SK-N-SH (cell line): Measurements from ENCODE around the gene RARS1. TPM values are rescaled to one million over a fixed set of nuclear protein-coding genes. Genes with fewer than 3 reads are reported as not detected.

Experiments used
- CTCF ChIA-PET: fragments of 300-600, 350-600 bp; formaldehyde crosslinking; extraction: SDS; loops from one replicate; lab custom pipeline; 2021; lab: Yijun Ruan, JAX
- POLR2A ChIA-PET: fragments of 350-600 bp; sonication (Branson Sonifier 250); formaldehyde crosslinking; extraction: SDS; loops from one replicate; lab custom pipeline; 2020; ENCODE audit warnings: antibody characterized with exemption, inconsistent platforms; lab: Yijun Ruan, JAX
- DNase-seq: peaks from one replicate; pipeline ENCODE4 v3.0.0; 2012
- H2AFZ ChIP-seq: fragments of 200-600 bp; sonication (generic); 2 replicates; pipeline ENCODE4 v1.8.1; 2016; ENCODE audit warnings: antibody characterized with exemption, mild to moderate bottlenecking, low read depth
- H3F3A ChIP-seq: fragments of 200-600 bp; sonication (generic); replicated peaks from 2 replicates; pipeline ENCODE3; 2016; ENCODE audit warnings: antibody characterized with exemption, mild to moderate bottlenecking; ENCODE audit not compliant: insufficient read depth
- H3K27ac ChIP-seq, 2 experiments: fragments of 200-500 bp in 1 of 2; fragments of 200-600 bp in 1 of 2; sonication (Bioruptor generic) in 1 of 2; sonication (generic), shearing (Covaris generic) in 1 of 2; 2 replicates each; pipeline versions ENCODE4 v1.5.1 to v1.6.1; 2014 to 2016; ENCODE audit warnings: low read depth in 2 of 2, inconsistent platforms in 1 of 2, low read length in 1 of 2, mild to moderate bottlenecking in 1 of 2, mixed read lengths in 1 of 2
- H3K27me3 ChIP-seq: fragments of 200-600 bp; sonication (generic), shearing (Covaris generic); 2 replicates; pipeline ENCODE4 v1.6.1; 2016; ENCODE audit warnings: mixed run types; ENCODE audit not compliant: insufficient read depth
- H3K36me3 ChIP-seq, 2 experiments: fragments of 200-500 bp in 1 of 2; fragments of 200-600 bp in 1 of 2; sonication (Bioruptor generic) in 1 of 2; sonication (generic) in 1 of 2; replicated peaks in 1 of 2; 2 replicates each; pipeline versions ENCODE3 to v1.5.1; 2014 to 2016; ENCODE audit warnings: low read length in 1 of 2, mild to moderate bottlenecking in 1 of 2; ENCODE audit not compliant: insufficient read depth in 2 of 2, control insufficient read depth in 1 of 2
- H3K4me1 ChIP-seq, 2 experiments: fragments of 200-500 bp in 1 of 2; fragments of 200-600 bp in 1 of 2; sonication (Bioruptor generic) in 1 of 2; sonication (generic), shearing (Covaris generic) in 1 of 2; 2 replicates each; pipeline versions ENCODE4 v1.5.1 to v1.6.1; 2014 to 2016; ENCODE audit warnings: low read depth in 1 of 2, low read length in 1 of 2, mixed run types in 1 of 2; ENCODE audit not compliant: insufficient read depth in 2 of 2, control insufficient read depth in 1 of 2
- H3K4me2 ChIP-seq: fragments of 200-600 bp; sonication (generic), shearing (Covaris generic); 2 replicates; pipeline ENCODE4 v1.6.1; 2017; ENCODE audit warnings: mixed run types
- H3K4me3 ChIP-seq, 2 experiments: fragments of 200-500 bp in 1 of 2; fragments of 200-600 bp in 1 of 2; sonication (Bioruptor generic) in 1 of 2; sonication (generic), shearing (Covaris generic) in 1 of 2; 2 replicates each; pipeline versions ENCODE4 v1.5.1 to v1.8.1; 2014 to 2016; ENCODE audit warnings: low read depth in 2 of 2, inconsistent platforms in 1 of 2, low read length in 1 of 2, mild to moderate bottlenecking in 1 of 2, mixed read lengths in 1 of 2, moderate library complexity in 1 of 2
- H3K79me2 ChIP-seq: fragments of 200-600 bp; sonication (generic); 2 replicates; pipeline ENCODE4 v1.8.1; 2017; ENCODE audit warnings: mild to moderate bottlenecking; ENCODE audit not compliant: insufficient read depth
- H3K9ac ChIP-seq: fragments of 200-600 bp; sonication (generic); 2 replicates; pipeline ENCODE4 v1.6.1; 2017; ENCODE audit warnings: mixed run types
- H3K9me2 ChIP-seq: fragments of 200-600 bp; sonication (generic); 2 replicates; pipeline ENCODE4 v1.6.1; 2017; ENCODE audit warnings: mixed run types
- H3K9me3 ChIP-seq: fragments of 200-600 bp; sonication (generic); 2 replicates; pipeline ENCODE4 v1.6.1; 2017; ENCODE audit warnings: mixed run types, mild to moderate bottlenecking, moderate library complexity
- H4K20me1 ChIP-seq: fragments of 200-600 bp; sonication (generic); 2 replicates; pipeline ENCODE4 v1.6.1; 2017; ENCODE audit warnings: mild to moderate bottlenecking, mixed run types; ENCODE audit not compliant: insufficient read depth
- JUND ChIP-seq: IDR thresholded peaks from 2 replicates; pipeline ENCODE4 v1.4.0; 2012
- MEF2A ChIP-seq: IDR thresholded peaks from 2 replicates; pipeline ENCODE4 v1.4.0; 2012; ENCODE audit warnings: low read depth, borderline replicate concordance
- NRF1 ChIP-seq: IDR thresholded peaks from 2 replicates; pipeline ENCODE4 v1.6.1; 2012; ENCODE audit warnings: low read depth, mild to moderate bottlenecking, low read length
- PBX3 ChIP-seq: IDR thresholded peaks from 2 replicates; pipeline ENCODE4; 2012
- SMC3 ChIP-seq: IDR thresholded peaks from 2 replicates; pipeline ENCODE4 v1.6.1; 2012; ENCODE audit warnings: low read depth, low read length, improper control_type of control experiment
- TAF1 ChIP-seq: IDR thresholded peaks from 2 replicates; pipeline ENCODE4 v1.6.1; 2012; ENCODE audit warnings: low read depth, mild to moderate bottlenecking, low read length, moderate library complexity, borderline replicate concordance
- WGBS: methylation state at CpG from one replicate; pipeline ENCODE4 v1.1.6; 2017; ENCODE audit warnings: low lambda C conversion rate; 5-methylcytosine and 5-hydroxymethylcytosine counted together
- polyA plus RNA-seq, 3 experiments: library from polyadenylated mRNA; depleted of rRNA; stranded (reverse); fragments of >200 nt; gene quantifications; 2 replicates each; pipeline ENCODE4 v1.2.3, GENCODE V29; 2012
- TF ChIP-seq, protein P1 (sequence below): IDR thresholded peaks from 2 replicates; pipeline ENCODE4 v1.6.1; 2012; ENCODE audit warnings: mild to moderate bottlenecking, low read depth, low read length, moderate library complexity

RARS1 gene
- polyA plus RNA-seq, 1 of the 3 experiments (the other 2 are of a cell fraction) = 53.5 TPM

GRCh38 chr5:168446983-168447619 lies 39.2 kb upstream of the RARS1 start:
- H3K4me1 ChIP-seq = no peaks in the 10 kb centered on the region
- no peak overlapping the region for H3K4me2 ChIP-seq
- 90% methylated on average over 10 of the region's 10 CpGs for WGBS
- H3K4me3 ChIP-seq = no peak overlapping the region
- no peaks in the 10 kb centered on the region for H3K9me2 ChIP-seq
- H2AFZ ChIP-seq = no peak overlapping the region
- H4K20me1 ChIP-seq = no peaks in the 10 kb centered on the region
- no peak for DNase-seq
- H3K36me3 ChIP-seq = peaks cover 3 to 12% of the 10 kb centered on the region in 2 experiments
- POLR2A ChIA-PET = no interaction called here
- H3K27ac ChIP-seq = peak overlapping the region in 1 of 2 experiments; percentile 8; a peak in 1 of 4 replicates
- TF ChIP-seq TAF1 (no peak), PBX3 (no peak), JUND (no peak), MEF2A (no peak), NRF1 (no peak)
- H3F3A ChIP-seq = no peaks in the 10 kb centered on the region
- H3K79me2 ChIP-seq = no peaks in the 10 kb centered on the region
- H3K27me3 ChIP-seq = no peaks in the 10 kb centered on the region
- H3K9me3 ChIP-seq = no peaks in the 10 kb centered on the region
- H3K9ac ChIP-seq = no peak overlapping the region
- CTCF ChIA-PET = no interaction called here

DNA sequence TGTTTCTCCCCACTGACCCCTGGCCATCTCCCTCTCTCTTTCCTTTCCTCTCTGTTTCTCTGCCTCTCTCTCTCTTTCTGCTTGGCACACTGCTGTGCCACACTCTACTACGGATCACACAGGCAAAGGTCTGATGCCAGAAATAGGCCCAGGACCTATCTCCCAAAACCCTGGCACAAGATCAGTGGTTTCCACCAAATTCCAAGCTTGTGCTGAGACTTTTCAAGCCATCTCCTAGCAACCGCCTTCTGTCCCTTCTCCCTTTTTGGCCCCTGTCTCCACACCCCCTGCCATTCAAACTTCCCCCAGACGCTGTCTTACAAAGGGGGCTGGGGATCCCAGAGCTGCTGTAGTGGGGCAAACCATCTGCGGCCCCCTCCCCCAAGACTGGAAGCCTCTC lies 38.5 kb upstream of the RARS1 start:
- no peak overlapping the region for H2AFZ ChIP-seq
- no peaks in the 10 kb centered on the region for H3K79me2 ChIP-seq
- WGBS = 92% methylated on average over 4 of the region's 4 CpGs
- ChIA-PET POLR2A (no interaction called here), CTCF (no interaction called here)
- no peak overlapping the region for H3K9ac ChIP-seq
- peaks cover 3 to 12% of the 10 kb centered on the region in 2 experiments for H3K36me3 ChIP-seq
- H3K27ac ChIP-seq = no peak overlapping the region
- H3K9me2 ChIP-seq = no peaks in the 10 kb centered on the region
- no peaks in the 10 kb centered on the region for H3F3A ChIP-seq
- no peaks in the 10 kb centered on the region for H4K20me1 ChIP-seq
- no peaks in the 10 kb centered on the region for H3K27me3 ChIP-seq
- no peak overlapping the region for H3K4me3 ChIP-seq
- no peak overlapping the region for H3K4me2 ChIP-seq
- no peaks in the 10 kb centered on the region for H3K4me1 ChIP-seq
- TF ChIP-seq SMC3 = no peak
- no peak for TF ChIP-seq TAF1
- TF ChIP-seq, protein P1, sequence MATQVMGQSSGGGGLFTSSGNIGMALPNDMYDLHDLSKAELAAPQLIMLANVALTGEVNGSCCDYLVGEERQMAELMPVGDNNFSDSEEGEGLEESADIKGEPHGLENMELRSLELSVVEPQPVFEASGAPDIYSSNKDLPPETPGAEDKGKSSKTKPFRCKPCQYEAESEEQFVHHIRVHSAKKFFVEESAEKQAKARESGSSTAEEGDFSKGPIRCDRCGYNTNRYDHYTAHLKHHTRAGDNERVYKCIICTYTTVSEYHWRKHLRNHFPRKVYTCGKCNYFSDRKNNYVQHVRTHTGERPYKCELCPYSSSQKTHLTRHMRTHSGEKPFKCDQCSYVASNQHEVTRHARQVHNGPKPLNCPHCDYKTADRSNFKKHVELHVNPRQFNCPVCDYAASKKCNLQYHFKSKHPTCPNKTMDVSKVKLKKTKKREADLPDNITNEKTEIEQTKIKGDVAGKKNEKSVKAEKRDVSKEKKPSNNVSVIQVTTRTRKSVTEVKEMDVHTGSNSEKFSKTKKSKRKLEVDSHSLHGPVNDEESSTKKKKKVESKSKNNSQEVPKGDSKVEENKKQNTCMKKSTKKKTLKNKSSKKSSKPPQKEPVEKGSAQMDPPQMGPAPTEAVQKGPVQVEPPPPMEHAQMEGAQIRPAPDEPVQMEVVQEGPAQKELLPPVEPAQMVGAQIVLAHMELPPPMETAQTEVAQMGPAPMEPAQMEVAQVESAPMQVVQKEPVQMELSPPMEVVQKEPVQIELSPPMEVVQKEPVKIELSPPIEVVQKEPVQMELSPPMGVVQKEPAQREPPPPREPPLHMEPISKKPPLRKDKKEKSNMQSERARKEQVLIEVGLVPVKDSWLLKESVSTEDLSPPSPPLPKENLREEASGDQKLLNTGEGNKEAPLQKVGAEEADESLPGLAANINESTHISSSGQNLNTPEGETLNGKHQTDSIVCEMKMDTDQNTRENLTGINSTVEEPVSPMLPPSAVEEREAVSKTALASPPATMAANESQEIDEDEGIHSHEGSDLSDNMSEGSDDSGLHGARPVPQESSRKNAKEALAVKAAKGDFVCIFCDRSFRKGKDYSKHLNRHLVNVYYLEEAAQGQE = no peak
- DNase-seq = no peak
- H3K9me3 ChIP-seq = no peaks in the 10 kb centered on the region
